Inflammatory macrophage (primary cell): ENCODE data around the gene TAF5L.
A peak's percentile ranks its signal among the peaks of the same experiment; 100 is the strongest.

Experiments
- DNase-seq, 2 donors: peaks; one replicate each; pipeline ENCODE4 v3.0.0-alpha.2; 2020 to 2022
- total RNA-seq, 18 experiments: gene quantifications; one replicate each; lab custom pipeline; 2026; ENCODE audit warnings: mixed read lengths in 6 of 18, inconsistent platforms in 2 of 18; lab: John Stamatoyannopoulos, UW

Gene TAF5L
- total RNA-seq = 25.7 to 44.7 (median 36.5) reads per million in 18 experiments

DNA sequence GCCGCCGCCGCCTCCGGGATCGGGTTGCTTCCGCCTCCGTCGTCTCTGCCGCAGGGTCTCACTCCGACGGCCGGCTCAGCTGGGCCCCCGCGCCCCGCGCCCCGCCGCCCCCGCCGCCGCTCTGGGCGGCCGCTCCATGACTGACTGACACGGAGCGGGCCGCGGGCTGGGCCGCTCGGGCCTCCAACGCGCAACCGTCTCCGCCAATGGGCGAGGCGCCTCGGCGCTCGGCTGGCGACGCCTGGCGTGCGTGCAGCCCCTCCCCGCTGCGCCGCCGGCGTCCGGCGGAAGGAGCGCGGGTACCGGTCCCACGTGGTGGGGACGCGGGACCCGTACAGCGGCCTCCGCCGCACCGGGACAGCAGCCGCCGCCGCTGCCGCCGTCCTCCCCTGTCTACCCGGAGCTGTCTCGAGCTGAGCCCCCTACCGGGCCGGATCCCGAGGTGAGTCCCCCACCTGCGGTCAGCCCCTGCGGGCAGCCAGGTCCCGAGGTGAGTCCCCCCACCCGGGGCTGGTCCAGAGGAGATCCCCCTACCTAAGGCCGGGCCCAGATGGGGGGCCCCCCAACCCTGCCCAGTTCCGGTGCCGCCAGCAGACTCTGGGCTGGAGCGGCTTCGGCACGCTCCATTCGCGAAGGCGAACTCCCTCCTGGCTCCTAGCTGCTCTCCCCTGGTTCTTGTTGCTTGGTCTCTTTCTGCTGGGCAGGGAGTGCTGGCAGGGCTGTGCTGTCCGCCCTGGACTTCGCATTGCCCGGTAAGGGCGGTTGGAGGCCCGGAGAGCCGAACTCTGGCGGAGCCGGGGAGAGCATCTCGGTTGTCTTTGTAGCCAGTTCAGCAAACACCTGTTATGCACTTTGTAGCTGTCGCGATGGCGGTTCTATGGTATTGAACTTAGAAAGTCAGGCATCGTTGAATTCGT lies at the start of gene TAF5L, which contains the start of gene URB2:
Gene TAF5L (minus strand): TSS at position 208 of the 917 bp plus-strand sequence. CDS start 11,640 bp downstream, outside the sequence.
Gene URB2 (plus strand): TSS at position 333 of the 917 bp plus-strand sequence. CDS start 1,387 bp downstream, outside the sequence.
- DNase-seq = peak; percentile 89 to 94

DNA sequence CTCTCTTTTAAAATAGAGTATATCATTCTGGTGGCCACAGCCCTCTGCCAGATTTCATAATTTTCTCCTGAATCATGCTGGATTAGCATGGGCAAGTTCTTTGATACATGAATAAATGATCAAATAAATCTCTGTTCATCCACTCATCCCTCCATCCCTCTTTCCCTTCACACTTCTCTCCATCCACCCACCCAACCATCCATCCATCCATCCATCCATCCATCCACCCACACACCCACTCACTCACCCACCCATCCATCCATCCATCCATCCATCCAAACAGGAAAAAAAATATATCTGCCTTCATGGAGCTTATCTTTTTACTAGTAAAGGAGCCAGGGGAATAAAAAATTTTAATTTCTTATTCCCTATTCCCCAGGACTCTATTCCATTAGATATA lies 49.5 kb upstream of the TAF5L start:
- DNase-seq = no peak

DNA sequence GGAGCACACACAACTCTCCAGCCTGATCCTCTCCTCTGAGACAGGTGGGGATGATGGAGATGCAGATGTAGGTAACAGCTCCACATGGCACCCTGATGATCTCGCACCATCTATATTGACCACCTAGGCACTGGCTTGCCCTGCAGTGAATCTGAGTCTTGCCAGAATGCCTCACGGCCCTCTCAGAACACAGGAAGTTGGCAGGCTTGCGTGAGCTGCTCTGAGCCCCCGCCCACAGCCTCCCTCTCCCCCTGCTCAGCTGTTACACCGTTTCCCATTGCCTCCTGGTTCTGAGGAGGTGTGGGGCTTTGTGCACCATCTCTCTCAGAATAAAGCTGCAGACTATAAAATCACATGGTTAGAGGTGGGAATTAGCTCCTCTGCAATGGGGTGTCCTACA lies 48.1 kb upstream of the TAF5L start:
- DNase-seq = no peak

DNA sequence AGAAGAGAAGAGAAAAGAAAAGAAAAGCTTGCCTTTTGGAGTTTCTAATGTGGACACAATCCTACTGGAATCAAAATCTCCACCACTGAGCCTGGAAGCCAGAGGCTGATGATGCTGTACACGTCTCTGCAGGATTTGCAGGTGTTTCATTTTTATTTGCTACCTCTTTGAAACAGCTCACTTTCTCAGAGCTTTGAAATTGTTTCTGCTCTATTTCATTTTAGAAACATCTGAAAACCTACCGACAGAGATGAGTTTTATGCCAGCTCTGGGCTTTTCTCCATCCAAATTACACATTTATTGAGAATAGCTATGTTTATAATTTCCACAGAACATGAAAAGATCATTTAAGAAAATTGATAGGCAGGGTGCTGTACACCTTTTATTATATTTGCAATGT lies 46.3 kb upstream of the TAF5L start:
- DNase-seq = no peak

- DNase-seq = no peak
Observed at GRCh38 chr1:229671310-229671709, 45.4 kb upstream of the TAF5L start.

- no peak for DNase-seq
Observed at GRCh38 chr1:229669333-229669732, 43.4 kb upstream of the TAF5L start.

DNA sequence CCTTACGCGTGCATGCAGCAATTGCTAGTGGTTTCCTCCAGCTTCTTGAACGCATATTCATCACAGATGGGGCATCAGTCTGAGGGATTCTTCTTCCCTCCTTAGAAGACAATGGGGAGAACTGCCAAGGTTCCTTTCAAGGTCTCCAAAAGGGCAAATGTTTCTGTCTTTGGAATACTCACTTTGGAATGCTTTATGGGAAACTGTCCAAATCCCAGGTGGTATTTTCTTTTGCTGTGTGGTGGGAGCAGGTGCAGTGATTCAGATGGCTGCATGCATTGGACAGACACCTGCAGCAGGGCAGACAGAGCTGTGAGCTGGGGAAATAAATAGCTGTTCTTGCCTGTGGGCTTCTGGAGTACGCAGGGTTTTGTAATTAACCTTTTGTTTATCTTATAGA lies 40.7 kb upstream of the TAF5L start:
- DNase-seq = no peak

GRCh38 chr1:229665912-229666558 lies 40.1 kb upstream of the TAF5L start:
- no peak for DNase-seq

DNA sequence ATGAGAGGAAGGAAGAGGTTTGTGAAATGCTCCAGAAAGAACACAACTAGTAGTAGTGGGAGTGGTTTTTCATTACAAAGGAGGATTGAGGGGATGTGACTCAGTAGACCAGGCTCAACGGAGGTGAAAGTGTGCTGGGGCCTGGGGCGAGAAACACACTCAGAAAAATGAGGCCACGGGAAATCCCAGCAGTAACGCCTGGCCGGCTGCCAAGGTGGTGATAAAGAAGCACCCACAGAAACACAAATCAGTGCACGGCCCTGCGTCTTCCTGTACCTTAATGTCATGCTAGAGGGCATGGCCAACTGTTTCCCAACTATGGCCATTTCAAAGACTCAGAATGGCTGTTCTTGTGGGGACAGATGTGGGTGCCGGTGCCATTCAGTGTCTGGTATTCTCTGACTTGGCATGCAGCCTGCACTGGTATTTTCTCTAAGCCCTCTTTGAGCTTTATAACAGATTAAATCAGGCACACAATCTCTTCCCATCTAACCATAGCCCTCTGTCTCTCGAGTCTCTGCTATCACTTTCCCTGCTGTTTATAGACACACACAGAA lies 38.3 kb upstream of the TAF5L start:
- no peak for DNase-seq

DNA sequence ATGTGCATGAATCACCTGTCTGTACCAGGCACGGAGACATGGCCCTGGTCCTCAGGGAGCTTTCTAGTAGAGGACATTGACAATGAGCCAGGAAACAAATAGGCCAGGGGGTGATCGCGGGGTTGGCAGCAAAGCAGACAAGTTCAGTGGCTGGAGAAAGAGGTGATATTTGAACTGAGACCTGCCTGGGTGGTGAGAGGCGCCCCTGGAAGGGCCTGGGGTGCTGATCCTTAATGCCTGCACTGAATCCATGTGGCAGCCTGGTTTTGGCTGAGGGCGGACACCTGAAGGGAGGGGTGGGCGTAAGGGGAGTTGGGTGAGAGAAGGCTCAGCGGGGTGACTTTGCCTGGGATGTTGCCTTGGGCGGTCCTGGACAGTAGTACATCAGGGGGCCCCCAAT lies 36.0 kb upstream of the TAF5L start:
- DNase-seq = no peak

DNA sequence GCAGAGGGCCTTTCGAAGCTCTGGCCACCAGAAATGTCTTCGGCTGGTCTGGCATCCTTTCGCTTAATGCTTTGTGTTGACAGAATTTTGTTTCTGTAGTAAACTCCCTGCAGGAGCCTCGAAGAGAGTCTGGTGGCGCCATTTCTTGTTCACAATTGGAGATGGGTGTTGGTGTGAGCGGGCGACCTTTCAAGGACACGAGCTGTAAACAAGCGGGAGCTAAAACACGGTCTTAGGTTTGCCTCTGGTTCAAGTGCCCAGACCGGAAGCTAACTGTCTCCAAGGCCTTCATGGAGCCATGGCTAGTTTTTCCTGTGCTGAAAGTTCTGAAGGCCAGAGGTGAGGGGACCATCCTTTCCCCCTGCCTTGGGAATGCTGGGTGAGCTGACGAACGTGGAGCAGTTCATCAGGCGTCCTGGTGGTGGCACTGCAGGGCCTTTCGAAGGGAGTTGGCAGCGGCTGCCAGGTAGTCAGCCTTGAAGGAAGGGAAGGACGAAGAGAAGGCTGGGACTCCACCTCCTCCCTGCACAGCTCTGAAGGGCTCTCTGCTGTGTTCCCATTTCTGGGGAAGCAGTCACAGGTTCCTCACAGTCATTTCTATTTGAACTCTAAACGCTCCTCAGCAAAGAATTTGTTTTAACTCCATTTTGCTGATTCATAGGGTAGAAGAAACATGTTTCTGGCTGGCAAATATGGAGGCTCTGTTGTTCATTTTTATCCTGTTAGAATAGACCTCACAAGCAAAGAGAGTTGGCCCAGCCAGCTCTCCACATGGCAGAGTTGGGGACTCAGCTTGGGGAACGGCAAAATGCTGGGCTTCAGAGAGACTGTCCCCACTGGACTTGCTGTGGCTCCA lies 35.3 kb upstream of the TAF5L start:
- DNase-seq = peak; percentile 57

DNA sequence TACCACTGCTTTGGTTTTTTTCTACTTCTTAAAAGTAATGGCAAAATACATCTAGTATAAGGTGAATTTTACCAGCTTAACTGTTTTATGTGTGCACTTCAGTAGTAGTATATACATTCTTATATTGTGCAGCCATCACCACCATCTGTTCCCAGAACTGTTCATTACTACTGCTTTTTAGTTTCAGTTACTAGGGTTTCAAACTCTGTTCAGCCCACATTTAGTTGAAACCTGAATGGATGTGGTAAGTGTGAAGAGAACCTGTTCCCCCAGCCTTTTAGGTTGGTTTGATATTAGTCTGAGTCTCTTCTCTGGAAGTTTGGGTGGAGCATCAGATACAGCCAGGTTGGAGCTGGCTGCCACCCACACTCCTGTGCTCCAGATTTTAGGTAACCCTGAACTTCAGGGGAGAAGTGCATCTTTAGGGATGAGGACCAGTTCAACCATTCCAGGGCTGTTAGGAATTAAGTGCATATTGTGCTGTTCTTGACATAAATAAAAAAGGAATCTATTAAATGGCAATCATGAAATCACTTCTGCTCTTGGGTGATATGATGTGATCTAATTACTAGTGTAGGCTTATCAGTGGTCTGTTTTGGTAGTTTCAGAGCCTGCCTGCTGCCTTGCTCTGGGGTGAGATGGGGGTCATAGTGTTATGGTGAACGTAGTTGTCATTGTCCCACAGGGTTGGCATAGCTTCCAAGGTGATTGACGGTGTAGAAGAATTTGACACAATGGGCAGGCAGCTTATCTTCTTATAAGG lies 32.3 kb upstream of the TAF5L start:
- no peak for DNase-seq

DNA sequence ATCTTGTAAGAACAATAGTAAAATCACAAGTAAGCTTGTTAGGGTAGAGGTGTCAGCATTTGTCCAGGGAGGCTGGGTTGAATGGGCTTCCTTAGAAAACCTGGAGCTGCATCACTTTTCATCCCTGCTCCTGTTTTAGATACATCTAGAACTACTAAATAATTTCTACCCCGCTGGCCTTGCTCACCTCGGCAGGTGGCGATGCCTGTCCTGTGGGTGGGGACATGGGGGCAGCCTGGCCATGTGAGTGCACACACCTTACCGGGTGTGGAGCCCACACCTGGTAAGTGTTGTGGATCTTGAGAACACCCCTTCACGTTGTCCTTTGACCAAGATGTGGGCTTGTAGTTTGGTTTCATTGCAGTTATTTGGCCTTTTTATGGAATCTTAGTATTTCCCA lies 29.9 kb upstream of the TAF5L start:
- DNase-seq = no peak

DNA sequence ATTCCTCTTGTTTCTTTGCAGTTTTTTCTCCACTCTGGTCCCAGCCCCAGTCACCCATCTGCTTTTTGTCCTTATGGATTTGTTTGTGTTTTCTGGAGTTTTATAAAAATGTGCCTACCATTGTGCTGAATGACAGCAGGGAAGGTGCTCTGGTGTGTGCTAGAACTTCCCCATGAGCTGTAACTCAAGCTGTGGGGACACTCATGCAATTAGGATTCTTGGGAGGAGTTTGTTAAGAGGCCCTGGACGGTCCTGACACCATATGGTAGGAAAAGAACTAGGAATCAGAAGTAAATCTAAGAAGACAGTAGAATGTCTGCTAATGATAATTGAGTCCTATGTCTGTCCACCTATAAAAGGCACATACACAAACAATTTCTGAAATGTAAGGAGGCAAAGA lies 27.5 kb upstream of the TAF5L start:
- no peak for DNase-seq

- DNase-seq = no peak
Observed at GRCh38 chr1:229651546-229651945, 25.6 kb upstream of the TAF5L start.

DNA sequence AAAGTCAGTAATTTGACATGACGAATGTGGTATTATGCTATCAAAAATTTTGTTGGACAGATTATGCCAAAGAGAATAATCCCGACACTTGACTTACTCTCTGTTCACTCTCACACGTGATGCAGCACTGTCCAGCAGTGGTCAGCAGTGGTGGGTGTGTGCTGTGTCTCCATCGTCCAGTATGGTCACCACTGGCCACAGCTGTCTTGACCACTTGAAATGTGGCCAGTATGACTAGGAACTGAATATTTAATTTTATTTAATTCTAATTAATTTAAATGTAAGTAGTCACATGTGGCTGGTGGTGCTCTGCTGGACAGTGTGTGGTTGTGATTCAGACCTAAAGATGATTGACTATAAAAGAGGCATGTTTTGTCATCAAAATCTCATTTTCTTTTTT lies 24.1 kb upstream of the TAF5L start:
- no peak for DNase-seq

DNA sequence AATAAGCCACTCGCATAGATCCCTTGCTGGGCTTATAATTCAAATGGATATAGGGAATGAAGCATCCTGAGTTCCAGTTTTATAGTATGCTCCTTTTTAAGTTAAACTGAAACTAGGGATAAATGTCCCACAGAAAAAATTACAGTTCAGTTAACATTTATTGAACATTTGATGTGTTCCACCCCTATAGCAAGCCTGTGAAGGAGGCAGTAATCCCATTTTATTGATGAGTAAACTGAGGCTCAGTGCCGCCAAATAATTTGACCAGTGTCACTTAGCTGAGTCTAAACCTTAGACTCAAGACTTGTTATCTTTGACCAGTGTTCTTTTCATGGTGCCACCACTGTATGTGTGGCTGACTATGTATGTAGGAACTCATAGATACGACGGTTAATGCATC lies 22.5 kb upstream of the TAF5L start:
- no peak for DNase-seq

GRCh38 chr1:229645324-229645993 lies 19.5 kb upstream of the TAF5L start:
- no peak for DNase-seq

- DNase-seq = peak; percentile 52 to 57
Observed at GRCh38 chr1:229643996-229644745, 18.2 kb upstream of the TAF5L start.

GRCh38 chr1:229642970-229643369 lies 17.0 kb upstream of the TAF5L start:
- DNase-seq = no peak
